BJ (cell line): Measurements from ENCODE around the gene SLC48A1. TPM values are rescaled to one million over a fixed set of nuclear protein-coding genes. Genes with fewer than 3 reads are reported as not detected.

Experiments used
- CTCF ChIA-PET: fragments of 350-600 bp; formaldehyde crosslinking; extraction: SDS; loops from one replicate; lab custom pipeline; 2021; ENCODE audit warnings: antibody characterized with exemption, inconsistent platforms; lab: Yijun Ruan, JAX
- POLR2A ChIA-PET: fragments of 300-600 bp; sonication (Branson Sonifier 250); formaldehyde crosslinking; extraction: SDS; loops from one replicate; lab custom pipeline; 2021; ENCODE audit warnings: antibody characterized with exemption; lab: Charles Lee
- DNase-seq: peaks from one replicate; pipeline ENCODE4 v3.0.0-alpha.2; 2011; ENCODE audit warnings: low read depth
- H3K27me3 ChIP-seq: 2 replicates; pipeline ENCODE4 v1.6.0; 2011; ENCODE audit warnings: low read length; ENCODE audit not compliant: control insufficient read depth, insufficient read depth
- H3K36me3 ChIP-seq: 2 replicates; pipeline ENCODE4 v1.5.1; 2011; ENCODE audit warnings: low read length; ENCODE audit not compliant: control insufficient read depth, insufficient read depth
- H3K4me3 ChIP-seq: 2 replicates; pipeline ENCODE4 v1.5.1; 2011; ENCODE audit warnings: low read depth, mild to moderate bottlenecking, control low read depth, low read length
- CTCF ChIP-seq: IDR thresholded peaks from 2 replicates; pipeline ENCODE4 v1.5.1; 2011; ENCODE audit warnings: low read depth, mild to moderate bottlenecking, control low read depth, inconsistent platforms, low read length, moderate library complexity; ENCODE audit not compliant: insufficient read depth
- polyA plus RNA-seq: library from polyadenylated mRNA; depleted of rRNA; stranded (reverse); fragments of >200 nt; gene quantifications from 2 replicates; pipeline ENCODE4 v1.2.3, GENCODE V29; 2011

The SLC48A1 gene
- polyA plus RNA-seq, 1 experiment = 16.6 TPM

- no peaks in the 10 kb centered on the region for H3K27me3 ChIP-seq
- POLR2A ChIA-PET = no interaction called here
- no peaks in the 10 kb centered on the region for H3K36me3 ChIP-seq
- no peak for DNase-seq
- TF ChIP-seq CTCF = no peak
- H3K4me3 ChIP-seq = no peak overlapping the region
- CTCF ChIA-PET = interaction anchor here (0.6 to 9.5 kb wide), 9 partner anchors 11 to 88 kb away, joined by 3 to 107 read pairs (median 6); no protein-coding TSS in a partner anchor
Measured at GRCh38 chr12:47755655-47756562, 17.1 kb upstream of the SLC48A1 start.

DNA sequence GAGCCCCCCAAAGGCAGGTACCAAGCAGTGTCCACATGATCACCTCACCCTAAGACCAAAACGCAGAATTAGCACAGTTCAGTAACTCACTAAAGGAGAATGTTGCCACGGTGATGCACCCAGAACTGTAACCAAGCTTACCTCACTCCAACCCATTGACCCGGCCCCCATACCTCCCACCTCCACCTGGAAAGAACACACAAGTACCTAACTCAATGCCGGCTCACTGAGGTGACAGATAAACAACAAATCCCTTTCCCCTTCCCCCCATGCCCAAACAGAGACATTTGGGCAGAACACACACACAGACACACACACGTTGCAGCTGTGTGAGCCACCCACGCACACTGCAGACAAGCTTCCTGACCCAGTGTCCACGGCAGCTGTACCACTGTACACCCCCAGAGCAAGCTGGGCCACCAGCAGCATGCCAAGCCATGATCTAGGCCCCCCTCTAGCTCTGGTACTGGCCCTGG is 15.6 kb upstream of the SLC48A1 start:
- Histone ChIP-seq H3K4me3 (no peak overlapping the region), H3K27me3 (no peaks in the 10 kb centered on the region), H3K36me3 (no peaks in the 10 kb centered on the region)
- no peak for DNase-seq
- CTCF ChIA-PET = interaction anchor here (0.9 to 9.5 kb wide), 9 partner anchors 11 to 81 kb away, joined by 4 to 91 read pairs (median 12); partner anchors contain the start of gene SLC48A1
- no peak for TF ChIP-seq CTCF
- POLR2A ChIA-PET = interaction anchor here (0.8 kb wide), 1 partner anchor 22 kb away, joined by 3 read pairs; no protein-coding TSS in a partner anchor

DNA sequence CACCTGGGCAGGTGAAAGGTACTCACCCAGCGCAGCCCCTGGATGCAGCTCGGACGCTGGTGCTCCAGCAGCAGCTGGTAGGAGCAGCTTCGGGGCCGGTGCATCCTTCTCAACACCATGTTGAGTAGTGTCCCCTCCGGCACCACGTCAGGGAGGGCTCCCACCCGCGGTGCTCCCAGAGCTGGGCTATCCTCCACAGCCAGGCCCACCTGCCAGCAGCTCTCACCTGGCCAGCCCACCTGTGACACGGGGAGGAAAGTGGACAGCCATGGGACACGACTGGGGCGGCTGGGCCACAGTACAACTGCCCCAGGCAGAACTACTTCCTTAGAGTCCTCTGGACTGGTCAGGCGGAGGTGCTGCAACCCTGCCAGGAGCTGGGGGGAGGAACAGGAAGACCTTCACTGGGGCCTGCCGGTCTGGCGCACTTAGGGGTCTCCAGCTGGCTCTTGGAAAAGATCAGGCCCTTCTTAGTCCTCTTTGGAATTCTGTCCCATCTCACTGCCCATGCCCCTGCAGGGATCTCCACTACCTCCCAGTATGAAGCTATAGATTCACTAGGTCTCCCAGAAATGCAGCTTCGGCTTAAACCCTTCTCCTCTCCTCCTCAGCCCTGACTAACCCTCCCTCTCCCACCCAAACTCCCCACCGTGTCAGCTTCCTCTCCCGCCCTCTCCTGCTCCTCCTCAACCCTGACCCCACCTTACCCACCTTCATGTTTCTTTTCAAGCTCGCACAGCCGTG is 15.0 kb upstream of the SLC48A1 start:
- no peaks in the 10 kb centered on the region for H3K27me3 ChIP-seq
- H3K36me3 ChIP-seq = no peaks in the 10 kb centered on the region
- peak overlapping the region; percentile 53 for H3K4me3 ChIP-seq
- no peak for TF ChIP-seq CTCF
- ChIA-PET CTCF (interaction anchor here (0.8 to 9.5 kb wide), 10 partner anchors 11 to 147 kb away, joined by 3 to 91 read pairs (median 12); partner anchors contain the start of gene SLC48A1), POLR2A (interaction anchor here (0.8 kb wide), 1 partner anchor 21 kb away, joined by 3 read pairs; no protein-coding TSS in a partner anchor)
- DNase-seq = no peak

- H3K4me3 ChIP-seq = peak overlapping the region; percentile 53
- ChIA-PET CTCF (interaction anchor here (0.8 to 9.5 kb wide), 9 partner anchors 11 to 147 kb away, joined by 3 to 91 read pairs (median 12); partner anchors contain the start of gene SLC48A1), POLR2A (no interaction called here)
- TF ChIP-seq CTCF = no peak
- no peak for DNase-seq
- H3K36me3 ChIP-seq = no peaks in the 10 kb centered on the region
- H3K27me3 ChIP-seq = no peaks in the 10 kb centered on the region
Measured at GRCh38 chr12:47758584-47758833, 14.5 kb upstream of the SLC48A1 start.
